B cell (primary cell): Measurements from ENCODE around the gene ABCD1. TPM values are rescaled to one million over a fixed set of nuclear protein-coding genes. Genes with fewer than 3 reads are reported as not detected.

Experiments used
- ATAC-seq: fragments of 200-7000 bp; cut with Tn5 transposase; one replicate; pipeline ENCODE4 v1.10.0; 2021; ENCODE audit warnings: low read depth, mild to moderate bottlenecking, moderate number of reproducible peaks, moderate library complexity
- CTCF ChIA-PET: fragments of 350-600 bp; sonication (Branson Sonifier 250); formaldehyde crosslinking; loops from one replicate; lab custom pipeline; 2021; ENCODE audit warnings: antibody characterized with exemption, inconsistent platforms; lab: Charles Lee
- POLR2A ChIA-PET: fragments of 350-600 bp; sonication (Branson Sonifier 250); formaldehyde crosslinking; loops from one replicate; lab custom pipeline; 2021; ENCODE audit warnings: antibody characterized with exemption; lab: Charles Lee
- DNase-seq: peaks from one replicate; pipeline ENCODE4 v3.0.0; 2013
- H2AFZ ChIP-seq: 2 replicates; pipeline ENCODE4 v1.6.1; 2012; ENCODE audit warnings: mild to moderate bottlenecking, low read depth, low read length; ENCODE audit not compliant: insufficient read depth, poor library complexity, severe bottlenecking
- H3K27ac ChIP-seq, 2 donors: 1 replicate in 1 of 2; 2 replicates in 1 of 2; pipeline ENCODE4 v1.5.1; 2012 to 2013; ENCODE audit warnings: low read length in 2 of 2, mild to moderate bottlenecking in 2 of 2, moderate library complexity in 1 of 2
- H3K27me3 ChIP-seq, 4 experiments: fragments of 200-600 bp in 1 of 4; sonication (generic) in 1 of 4; replicated peaks in 1 of 4; 1 replicate in 2 of 4; 2 replicates in 2 of 4; pipeline versions ENCODE4 v1.6.1 to v1.7.0; 2013 to 2016; ENCODE audit warnings: low read length in 3 of 4, mild to moderate bottlenecking in 2 of 4, mixed read lengths in 1 of 4, moderate library complexity in 1 of 4; ENCODE audit not compliant: insufficient read depth in 4 of 4, control insufficient read depth in 3 of 4; ENCODE audit errors: control extremely low read depth in 1 of 4
- H3K36me3 ChIP-seq, 2 experiments: replicated peaks in 1 of 2; 1 replicate in 1 of 2; 2 replicates in 1 of 2; pipeline versions ENCODE4 v1.6.1 to v1.7.1; 2013; ENCODE audit warnings: low read length in 1 of 2; ENCODE audit not compliant: insufficient read depth in 2 of 2, control insufficient read depth in 1 of 2; ENCODE audit errors: control extremely low read depth in 1 of 2, extremely low read depth in 1 of 2
- H3K4me1 ChIP-seq, 2 donors: fragments of 200-600 bp in 1 of 2; sonication (generic) in 1 of 2; 1 replicate in 1 of 2; 2 replicates in 1 of 2; pipeline versions ENCODE4 v1.5.1 to v1.6.1; 2013 to 2017; ENCODE audit warnings: low read length in 2 of 2; ENCODE audit not compliant: control insufficient read depth in 2 of 2, insufficient read depth in 2 of 2
- H3K4me2 ChIP-seq: replicated peaks from 2 replicates; pipeline ENCODE3; 2012; ENCODE audit warnings: mild to moderate bottlenecking, low read depth, low read length; ENCODE audit not compliant: poor library complexity, severe bottlenecking
- H3K4me3 ChIP-seq, 5 experiments: fragments of 200-600 bp in 1 of 5; sonication (generic) in 1 of 5; 1 replicate in 3 of 5; 2 replicates in 2 of 5; pipeline versions ENCODE4 v1.5.1 to v1.7.0; 2011 to 2016; ENCODE audit warnings: low read length in 4 of 5, mild to moderate bottlenecking in 4 of 5, low read depth in 2 of 5, control low read depth in 1 of 5, moderate library complexity in 1 of 5; ENCODE audit not compliant: insufficient read depth in 1 of 5; ENCODE audit errors: control extremely low read depth in 1 of 5, extremely low read depth in 1 of 5
- H3K79me2 ChIP-seq: fragments of 200-600 bp; sonication (generic); one replicate; pipeline ENCODE4 v1.6.0; 2016; ENCODE audit warnings: low read length; ENCODE audit not compliant: control insufficient read depth, insufficient read depth
- H3K9ac ChIP-seq: fragments of 200-600 bp; sonication (generic); 2 replicates; pipeline ENCODE4 v1.6.1; 2017; ENCODE audit warnings: mild to moderate bottlenecking, low read length, moderate library complexity
- H3K9me3 ChIP-seq, 3 donors: one replicate each; pipeline versions ENCODE4 v1.6.1 to v1.7.1; 2013; ENCODE audit warnings: low read length in 2 of 3; ENCODE audit not compliant: control insufficient read depth in 2 of 3, insufficient read depth in 1 of 3; ENCODE audit errors: control extremely low read depth in 1 of 3
- H4K20me1 ChIP-seq: 2 replicates; pipeline ENCODE4 v1.6.0; 2012; ENCODE audit warnings: mild to moderate bottlenecking, low read length; ENCODE audit not compliant: insufficient read depth, control insufficient read depth, poor library complexity, severe bottlenecking
- H3K27ac Mint-ChIP-seq: one replicate; pipeline ENCODE4 v1.8.0; 2021; ENCODE audit warnings: mixed read lengths
- H3K27me3 Mint-ChIP-seq: one replicate; pipeline ENCODE4 v1.8.0; 2021; ENCODE audit warnings: mixed read lengths
- H3K4me1 Mint-ChIP-seq: one replicate; pipeline ENCODE4 v1.8.0; 2021; ENCODE audit warnings: mixed read lengths
- H3K4me3 Mint-ChIP-seq: one replicate; pipeline ENCODE4 v1.8.0; 2021; ENCODE audit warnings: mixed read lengths
- H3K9me3 Mint-ChIP-seq: one replicate; pipeline ENCODE4 v1.8.0; 2022; ENCODE audit warnings: mixed read lengths; ENCODE audit not compliant: insufficient read depth
- CTCF ChIP-seq: fragments of 200-600 bp; IDR thresholded peaks from one replicate; pipeline ENCODE4 v1.8.0; 2022; ENCODE audit warnings: antibody characterized with exemption, mild to moderate bottlenecking
- EZH2 ChIP-seq: IDR thresholded peaks from 2 replicates; pipeline ENCODE4 v1.6.1; 2012; ENCODE audit warnings: borderline replicate concordance, low read depth, mild to moderate bottlenecking, moderate library complexity, low read length; ENCODE audit not compliant: insufficient read depth, poor library complexity, severe bottlenecking
- WGBS: methylation state at CpG from one replicate; pipeline ENCODE4 v1.1.5; 2013; ENCODE audit warnings: missing lambda C conversion rate; ENCODE audit not compliant: insufficient coverage; 5-methylcytosine and 5-hydroxymethylcytosine counted together
- intact Hi-C: fragments of 100-400 bp; cut with micrococcal nuclease; formaldehyde crosslinking; loops from one replicate; pipeline ENCODE4 v1.10.0; 2022
- polyA plus RNA-seq: library from polyadenylated mRNA; depleted of rRNA; stranded (reverse); fragments of >200 nt; gene quantifications from 2 replicates; pipeline ENCODE4 v1.2.3, GENCODE V29; 2012
- total RNA-seq, 2 donors: library from RNA; stranded (reverse); fragments of 120-200 nt in 1 of 2; gene quantifications; 1 replicate in 1 of 2; 2 replicates in 1 of 2; pipeline versions ENCODE4 v1.2.3 to v1.2.4, GENCODE V29; 2013 to 2022

Gene ABCD1
- total and polyA plus RNA-seq, 2 donors (not counting 1 experiment from before 2014, with no cell fraction given) = 9.7 to 12.2 TPM

- WGBS = 98% methylated on average over 19 of the region's 27 CpGs
- Histone ChIP-seq H4K20me1 (peaks cover 56% of the 10 kb centered on the region), H3K27me3 (no peaks in the 10 kb centered on the region), H3K79me2 (peaks cover 44% of the 10 kb centered on the region), H3K4me3 (no peak overlapping the region), H3K27ac (no peak overlapping the region), H3K4me1 (no peaks in the 10 kb centered on the region), H3K36me3 (peaks cover 5 to 30% of the 10 kb centered on the region in 2 experiments), H2AFZ (no peak overlapping the region), H3K4me2 (no peak overlapping the region), H3K9me3 (no peaks in the 10 kb centered on the region), H3K9ac (no peak overlapping the region)
- Mint-ChIP-seq H3K27ac (no peak overlapping the region), H3K4me3 (no peak overlapping the region), H3K4me1 (no peaks in the 10 kb centered on the region), H3K9me3 (no peaks in the 10 kb centered on the region), H3K27me3 (no peaks in the 10 kb centered on the region)
- ChIA-PET POLR2A (no interaction called here), CTCF (no interaction called here)
- ATAC-seq = no peak
- no peak for DNase-seq
- no peak for TF ChIP-seq EZH2
- no peak for TF ChIP-seq CTCF
- intact Hi-C loops = no loop called here
Measured at GRCh38 chrX:153709726-153710674, 14.7 kb upstream of the ABCD1 start.

GRCh38 chrX:153714256-153714655, 10.4 kb upstream of the ABCD1 start:
- H4K20me1 ChIP-seq = peaks cover 50% of the 10 kb centered on the region
- intact Hi-C loops = no loop called here

More at GRCh38 chrX:153714256-153714655, 10.4 kb upstream of the ABCD1 start:
- no peak overlapping the region for H3K27ac ChIP-seq
- no peak overlapping the region for H3K9ac ChIP-seq
- Mint-ChIP-seq H3K9me3 (no peaks in the 10 kb centered on the region), H3K27me3 (no peaks in the 10 kb centered on the region), H3K4me1 (peaks cover 3% of the 10 kb centered on the region), H3K4me3 (no peak overlapping the region), H3K27ac (no peak overlapping the region)
- no peak overlapping the region for H2AFZ ChIP-seq
- ChIA-PET CTCF (no interaction called here), POLR2A (interaction anchor here (0.7 kb wide), 1 partner anchor 299 kb away, joined by 3 read pairs; no protein-coding TSS in a partner anchor)
- TF ChIP-seq CTCF = no peak
- TF ChIP-seq EZH2 = no peak
- ATAC-seq (no peak), DNase-seq (no peak)
- no peaks in the 10 kb centered on the region for H3K9me3 ChIP-seq
- peaks cover 68% of the 10 kb centered on the region for H3K79me2 ChIP-seq
- no peaks in the 10 kb centered on the region for H3K27me3 ChIP-seq
- H3K4me2 ChIP-seq = no peak overlapping the region
- H3K36me3 ChIP-seq = peaks cover 8 to 44% of the 10 kb centered on the region in 2 experiments
- 93% methylated on average over 3 of the region's 3 CpGs for WGBS
- no peak overlapping the region for H3K4me3 ChIP-seq
- no peaks in the 10 kb centered on the region for H3K4me1 ChIP-seq
